ENCODE results near the gene TXNDC2. TPM values are rescaled to one million over a fixed set of nuclear protein-coding genes. Genes with fewer than 3 reads are reported as not detected.
A peak's percentile ranks its signal among the peaks of the same experiment; 100 is the strongest.
"Not testable (repeated sequence)": the region's sequence is repeated elsewhere in the genome, so short reads cannot be mapped to it uniquely, and the experiment has no call there.

Gene TXNDC2
- total RNA-seq, 1 donor from 2014 or later: not detected

DNA sequence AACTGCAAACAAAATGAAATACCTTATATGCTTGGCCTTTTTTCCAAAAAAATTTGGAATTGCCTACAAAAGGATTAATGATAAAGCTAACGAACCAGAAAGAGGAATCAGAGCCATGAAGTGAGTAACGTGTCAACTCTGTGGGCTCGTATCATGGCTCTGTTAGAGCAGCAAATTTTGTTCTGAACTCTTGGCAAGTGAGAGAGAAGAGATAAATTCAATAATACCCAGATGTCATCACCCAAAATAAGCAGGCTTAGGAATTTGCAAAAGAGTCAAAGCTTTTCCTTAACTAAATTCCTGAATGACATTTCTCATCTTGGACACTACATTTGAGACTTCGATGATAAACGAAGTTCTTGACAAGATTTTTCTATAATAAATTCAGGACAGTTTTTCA lies 4.4 kb downstream of the TXNDC2 start:
- H3F3A ChIP-seq (ENCODE audit: low read depth): no peaks in the 10 kb centered on the region
- H3K27me3 ChIP-seq: no peaks in the 10 kb centered on the region
- H3K4me2 ChIP-seq: no peak overlapping the region
- no peaks in the 10 kb centered on the region for H3K36me3 ChIP-seq
- no peaks in the 10 kb centered on the region for H3K4me1 ChIP-seq
- H2AFZ ChIP-seq (replicated peaks): no peak overlapping the region
- no peaks in the 10 kb centered on the region for H4K20me1 ChIP-seq (ENCODE audit: low read depth)
- H3K9me3 ChIP-seq (ENCODE audit: low read depth): no peaks in the 10 kb centered on the region
- H3K9ac ChIP-seq: no peak overlapping the region
- DNase-seq (ENCODE audit: low spot score): no peak
- no peaks in the 10 kb centered on the region for H3K4me1 Mint-ChIP-seq
- H3K79me2 ChIP-seq (ENCODE audit: low read depth): no peaks in the 10 kb centered on the region
- no peak for TF ChIP-seq EZH2 (IDR thresholded peaks at IDR 0.05)
- TF ChIP-seq, protein P1, sequence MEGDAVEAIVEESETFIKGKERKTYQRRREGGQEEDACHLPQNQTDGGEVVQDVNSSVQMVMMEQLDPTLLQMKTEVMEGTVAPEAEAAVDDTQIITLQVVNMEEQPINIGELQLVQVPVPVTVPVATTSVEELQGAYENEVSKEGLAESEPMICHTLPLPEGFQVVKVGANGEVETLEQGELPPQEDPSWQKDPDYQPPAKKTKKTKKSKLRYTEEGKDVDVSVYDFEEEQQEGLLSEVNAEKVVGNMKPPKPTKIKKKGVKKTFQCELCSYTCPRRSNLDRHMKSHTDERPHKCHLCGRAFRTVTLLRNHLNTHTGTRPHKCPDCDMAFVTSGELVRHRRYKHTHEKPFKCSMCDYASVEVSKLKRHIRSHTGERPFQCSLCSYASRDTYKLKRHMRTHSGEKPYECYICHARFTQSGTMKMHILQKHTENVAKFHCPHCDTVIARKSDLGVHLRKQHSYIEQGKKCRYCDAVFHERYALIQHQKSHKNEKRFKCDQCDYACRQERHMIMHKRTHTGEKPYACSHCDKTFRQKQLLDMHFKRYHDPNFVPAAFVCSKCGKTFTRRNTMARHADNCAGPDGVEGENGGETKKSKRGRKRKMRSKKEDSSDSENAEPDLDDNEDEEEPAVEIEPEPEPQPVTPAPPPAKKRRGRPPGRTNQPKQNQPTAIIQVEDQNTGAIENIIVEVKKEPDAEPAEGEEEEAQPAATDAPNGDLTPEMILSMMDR (IDR thresholded peaks at IDR 0.05): no peak
- no peak for TF ChIP-seq EZH2phosphoT487 (IDR thresholded peaks at IDR 0.05)
- H3K4me3 ChIP-seq: no peak overlapping the region
- H3K9me3 Mint-ChIP-seq: no peaks in the 10 kb centered on the region
- H3K4me3 Mint-ChIP-seq: no peak overlapping the region
- no peak overlapping the region for H3K27ac Mint-ChIP-seq
- peaks cover 5% of the 10 kb centered on the region for H3K27me3 Mint-ChIP-seq (ENCODE audit: insufficient read depth, low read depth)
- no peak overlapping the region for H3K27ac ChIP-seq
- no peaks in the 10 kb centered on the region for H3K36me3 Mint-ChIP-seq

DNA sequence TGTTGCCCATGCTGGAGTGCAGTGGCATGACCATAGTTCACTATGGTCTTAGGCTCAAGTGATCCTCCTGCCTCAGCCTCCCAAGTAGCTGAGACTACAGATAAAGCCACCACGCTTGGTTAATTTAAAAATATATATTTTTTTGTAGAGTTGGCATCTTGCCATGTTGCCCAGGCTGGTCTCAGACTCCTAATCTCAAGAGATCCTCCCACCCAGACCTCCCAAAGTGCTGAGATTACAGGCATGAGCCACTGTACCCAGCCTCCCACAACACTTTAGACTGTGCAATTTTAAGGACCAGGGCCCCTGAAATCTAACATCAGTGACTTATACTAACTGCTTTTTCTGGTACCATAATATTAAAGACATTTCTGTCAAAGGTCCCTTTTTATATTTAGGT lies 5.2 kb downstream of the TXNDC2 start:
- H3K4me1 ChIP-seq: no peaks in the 10 kb centered on the region
- no peak overlapping the region for H3K9ac ChIP-seq
- H3F3A ChIP-seq (ENCODE audit: low read depth): no peaks in the 10 kb centered on the region
- no peaks in the 10 kb centered on the region for H3K27me3 ChIP-seq
- no peaks in the 10 kb centered on the region for H4K20me1 ChIP-seq (ENCODE audit: low read depth)
- no peaks in the 10 kb centered on the region for H3K36me3 ChIP-seq
- Mint-ChIP-seq H3K9me3 (no peaks in the 10 kb centered on the region), H3K4me3 (no peak overlapping the region), H3K4me1 (no peaks in the 10 kb centered on the region), H3K36me3 (no peaks in the 10 kb centered on the region), H3K27me3 (ENCODE audit: insufficient read depth, low read depth) (peaks cover 5% of the 10 kb centered on the region), H3K27ac (no peak overlapping the region)
- no peaks in the 10 kb centered on the region for H3K79me2 ChIP-seq (ENCODE audit: low read depth)
- no peak for DNase-seq (ENCODE audit: low spot score)
- no peak overlapping the region for H3K27ac ChIP-seq
- H2AFZ ChIP-seq (replicated peaks): no peak overlapping the region
- H3K9me3 ChIP-seq (ENCODE audit: low read depth): no peaks in the 10 kb centered on the region
- TF ChIP-seq EZH2phosphoT487 (IDR thresholded peaks at IDR 0.05) (no peak), EZH2 (IDR thresholded peaks at IDR 0.05) (no peak)
- TF ChIP-seq, protein P1 (IDR thresholded peaks at IDR 0.05): no peak
- H3K4me2 ChIP-seq: no peak overlapping the region
- no peak overlapping the region for H3K4me3 ChIP-seq

DNA sequence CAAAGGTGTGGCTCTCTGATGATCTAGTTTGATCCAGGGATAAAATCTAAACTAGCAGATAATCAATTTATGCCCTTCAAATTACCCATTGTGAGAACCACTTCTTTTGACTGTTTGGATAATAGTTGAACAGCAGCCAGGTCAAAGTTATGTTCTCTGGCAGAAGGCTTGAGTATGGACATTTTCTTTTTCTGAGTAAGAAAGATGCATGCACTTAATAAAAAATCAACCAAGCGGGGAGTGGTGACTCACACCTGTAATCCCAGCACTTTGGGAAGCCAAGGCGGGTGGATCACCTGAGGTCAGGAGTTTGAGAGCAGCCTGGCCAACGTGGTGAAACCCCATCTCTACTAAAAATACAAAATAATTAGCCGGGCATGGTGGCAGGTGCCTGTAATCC lies 5.7 kb downstream of the TXNDC2 start:
- H3K27ac ChIP-seq; H2AFZ ChIP-seq (replicated peaks); H3K36me3 Mint-ChIP-seq; DNase-seq (ENCODE audit: low spot score); H3K4me3 ChIP-seq; H3F3A ChIP-seq (ENCODE audit: low read depth); H3K9me3 Mint-ChIP-seq; H3K9ac ChIP-seq; H3K4me1 Mint-ChIP-seq; H3K27me3 Mint-ChIP-seq (ENCODE audit: insufficient read depth, low read depth); H3K27ac Mint-ChIP-seq; H3K4me2 ChIP-seq; H3K36me3 ChIP-seq; H3K4me1 ChIP-seq; H3K79me2 ChIP-seq (ENCODE audit: low read depth); H3K27me3 ChIP-seq; H4K20me1 ChIP-seq (ENCODE audit: low read depth); H3K9me3 ChIP-seq (ENCODE audit: low read depth); H3K4me3 Mint-ChIP-seq: not testable (repeated sequence)

DNA sequence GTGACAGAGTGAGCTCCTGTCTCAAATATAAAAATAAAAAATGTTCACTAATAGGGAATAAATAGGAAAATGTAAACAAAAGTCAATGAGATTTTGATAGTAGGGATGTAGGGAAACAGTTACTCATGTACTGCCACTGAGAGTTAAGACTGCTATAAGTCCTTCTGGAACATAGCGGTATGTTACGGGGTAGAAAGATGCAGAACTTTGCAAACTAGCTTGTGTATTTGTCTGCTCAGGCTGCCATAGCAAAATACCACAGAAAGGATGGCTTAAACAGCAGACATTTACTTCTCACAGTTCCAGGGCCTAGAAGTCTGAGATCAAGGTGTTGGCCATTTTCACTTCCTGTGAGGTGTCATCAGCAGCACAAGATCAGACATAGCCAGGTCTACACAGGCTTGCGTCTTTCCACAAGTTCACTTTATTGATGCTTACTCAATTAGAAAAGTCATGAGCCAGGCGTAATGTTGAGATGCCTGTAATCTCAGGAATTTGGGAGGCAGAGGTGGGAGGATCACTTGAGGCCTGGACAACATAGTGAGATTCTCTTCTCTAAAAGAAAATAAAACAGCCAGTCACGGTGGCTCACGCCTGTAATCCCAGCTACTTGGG lies 8.8 kb downstream of the TXNDC2 start:
- H3K27ac ChIP-seq: no peak overlapping the region
- no peaks in the 10 kb centered on the region for H3K36me3 Mint-ChIP-seq
- H3K9me3 ChIP-seq (ENCODE audit: low read depth): no peaks in the 10 kb centered on the region
- H3K4me3 Mint-ChIP-seq: no peak overlapping the region
- H4K20me1 ChIP-seq (ENCODE audit: low read depth): no peaks in the 10 kb centered on the region
- no peaks in the 10 kb centered on the region for H3K27me3 ChIP-seq
- H3K36me3 ChIP-seq: no peaks in the 10 kb centered on the region
- H3K9ac ChIP-seq: no peak overlapping the region
- H3K4me2 ChIP-seq: no peak overlapping the region
- H3K9me3 Mint-ChIP-seq: no peaks in the 10 kb centered on the region
- no peaks in the 10 kb centered on the region for H3K79me2 ChIP-seq (ENCODE audit: low read depth)
- H3K27me3 Mint-ChIP-seq (ENCODE audit: insufficient read depth, low read depth): peaks cover 2% of the 10 kb centered on the region
- no peak for DNase-seq (ENCODE audit: low spot score)
- H3F3A ChIP-seq (ENCODE audit: low read depth): no peaks in the 10 kb centered on the region
- H3K27ac Mint-ChIP-seq: peak overlapping the region; percentile 25
- no peak overlapping the region for H3K4me3 ChIP-seq
- TF ChIP-seq, protein P1 (IDR thresholded peaks at IDR 0.05): no peak
- TF ChIP-seq EZH2phosphoT487 (IDR thresholded peaks at IDR 0.05): no peak
- TF ChIP-seq EZH2 (IDR thresholded peaks at IDR 0.05): no peak
- no peak overlapping the region for H2AFZ ChIP-seq (replicated peaks)
- no peaks in the 10 kb centered on the region for H3K4me1 ChIP-seq
- no peaks in the 10 kb centered on the region for H3K4me1 Mint-ChIP-seq

Measured in neural progenitor cell (in vitro differentiated cells).